ENCODE data around the gene KIF4A.

The KIF4A gene

GRCh38 chrX:70402721-70403120 lies 112.8 kb downstream of the KIF4A start:
- no peak for DNase-seq (ENCODE audit: low spot score)

DNA sequence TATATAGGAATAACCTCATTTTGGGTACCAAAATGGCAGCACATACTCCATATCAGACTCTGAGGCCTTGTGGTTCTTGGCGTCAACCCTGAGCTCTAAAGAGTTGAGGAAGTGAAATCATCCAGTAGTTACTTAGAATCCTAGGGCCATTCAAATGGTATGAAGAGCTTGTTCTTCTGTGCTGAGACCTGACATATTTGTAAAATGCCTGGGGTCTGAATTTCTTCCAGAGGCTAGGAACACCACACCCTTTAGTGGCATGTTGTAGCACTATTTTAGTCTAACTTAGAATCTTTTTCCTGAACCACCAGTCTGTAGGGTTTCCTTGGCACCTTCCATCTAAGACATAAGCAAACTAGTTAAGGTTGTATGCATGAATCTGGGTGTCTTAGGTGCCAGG lies 115.1 kb downstream of the KIF4A start:
- no peak for DNase-seq (ENCODE audit: low spot score)

DNA sequence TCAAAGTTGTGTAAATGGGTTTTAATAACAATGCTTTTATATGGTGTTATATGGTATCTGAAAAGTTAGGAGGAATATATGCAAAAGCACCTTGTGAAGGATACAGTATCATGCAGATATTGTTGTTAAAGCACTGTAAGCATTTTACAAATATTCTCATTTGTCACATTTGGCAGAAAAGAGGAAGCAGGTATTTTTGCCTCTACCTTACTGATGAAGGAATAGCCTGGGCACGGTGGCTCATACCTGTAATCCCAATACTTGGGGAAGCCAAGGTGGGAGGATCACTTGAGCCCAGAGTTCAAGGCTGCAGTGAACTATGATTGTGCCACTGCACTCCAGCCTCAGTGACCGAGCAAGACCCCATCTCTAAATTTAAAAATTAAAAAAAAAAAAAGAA lies 121.0 kb downstream of the KIF4A start:
- no peak for DNase-seq (ENCODE audit: low spot score)

DNA sequence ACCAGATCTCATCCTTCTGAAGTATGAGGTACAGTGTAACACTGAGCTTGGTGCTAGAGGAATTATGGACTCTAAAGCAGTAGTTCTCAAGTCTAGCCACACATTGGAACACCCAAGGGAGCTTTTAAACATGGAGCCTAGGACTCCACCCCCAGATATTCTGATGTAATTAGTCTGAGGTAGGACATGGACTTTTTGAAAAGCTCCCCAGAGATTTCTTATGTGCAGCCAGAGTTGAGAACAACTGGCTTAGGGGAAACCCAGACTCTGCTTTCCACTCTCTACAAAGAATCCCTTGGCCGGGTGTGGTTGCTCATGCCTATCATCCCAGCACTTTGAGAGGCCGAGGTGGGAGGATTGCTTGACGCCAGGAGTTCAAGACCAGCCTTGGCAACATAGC lies 121.6 kb downstream of the KIF4A start:
- no peak for DNase-seq (ENCODE audit: low spot score)

DNA sequence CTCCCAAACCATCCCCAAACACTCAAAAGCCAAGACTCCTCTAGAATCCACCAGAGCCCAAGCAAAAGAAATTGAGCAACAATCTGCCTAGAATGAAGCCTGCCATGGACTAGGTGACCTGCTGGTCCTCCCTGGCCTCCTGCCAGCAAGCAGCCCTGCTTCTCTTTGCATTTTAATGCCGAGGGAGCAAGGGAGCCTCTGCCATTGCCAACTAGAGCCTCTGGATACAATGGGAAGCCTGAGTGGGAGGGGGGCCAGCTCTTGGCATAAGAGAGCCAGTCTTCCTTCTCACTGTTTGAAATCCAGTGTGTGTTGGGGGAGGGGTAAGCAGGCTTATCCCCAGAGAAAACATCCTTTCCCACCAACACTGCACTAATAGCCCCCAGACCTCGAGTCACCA lies 131.7 kb downstream of the KIF4A start:
- peak; percentile 54 for DNase-seq (ENCODE audit: low spot score)

- no peak for DNase-seq (ENCODE audit: low spot score)
Measured at GRCh38 chrX:70422851-70423341, 133.0 kb downstream of the KIF4A start, which contains the start of gene GDPD2. TSS of gene GDPD2 (plus strand) at chrX:70423314. CDS start at chrX:70424985, 1,671 bp downstream.

DNA sequence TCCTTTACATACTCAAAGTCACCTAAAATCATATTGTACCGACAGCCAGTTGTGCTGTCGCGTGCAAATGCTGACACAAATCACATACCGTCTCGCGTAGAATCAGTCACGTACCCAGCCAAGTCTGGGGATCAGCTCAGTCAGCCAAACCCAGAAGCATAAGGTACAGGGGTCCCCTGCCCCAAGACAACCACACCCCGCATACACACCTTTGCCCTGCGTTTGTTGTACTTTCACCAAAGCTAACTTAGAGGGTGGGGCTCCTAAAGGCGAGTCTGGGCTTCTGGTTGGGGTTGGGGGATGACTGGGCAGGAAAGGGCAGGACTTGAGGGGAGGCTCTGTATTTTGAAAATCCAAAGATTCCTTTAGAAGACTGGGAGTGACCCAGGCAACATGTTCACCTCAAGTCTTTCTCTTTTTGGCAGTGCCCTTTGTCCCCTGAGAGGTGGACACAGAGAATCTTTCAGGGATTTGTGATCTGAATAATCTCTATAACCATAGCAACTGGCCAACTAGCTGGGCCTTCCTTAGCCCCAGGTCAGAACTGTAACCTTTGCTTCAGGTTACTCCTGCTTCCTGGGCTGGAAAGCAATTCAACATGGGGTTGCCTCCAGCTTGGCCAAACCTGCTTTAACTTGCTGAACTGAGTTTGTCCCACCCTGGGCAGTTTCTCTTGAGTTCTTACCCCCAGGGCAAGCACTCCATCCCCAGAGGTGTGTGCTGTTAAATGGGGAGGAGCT lies 134.2 kb downstream of the KIF4A start:
- no peak for DNase-seq (ENCODE audit: low spot score)

DNA sequence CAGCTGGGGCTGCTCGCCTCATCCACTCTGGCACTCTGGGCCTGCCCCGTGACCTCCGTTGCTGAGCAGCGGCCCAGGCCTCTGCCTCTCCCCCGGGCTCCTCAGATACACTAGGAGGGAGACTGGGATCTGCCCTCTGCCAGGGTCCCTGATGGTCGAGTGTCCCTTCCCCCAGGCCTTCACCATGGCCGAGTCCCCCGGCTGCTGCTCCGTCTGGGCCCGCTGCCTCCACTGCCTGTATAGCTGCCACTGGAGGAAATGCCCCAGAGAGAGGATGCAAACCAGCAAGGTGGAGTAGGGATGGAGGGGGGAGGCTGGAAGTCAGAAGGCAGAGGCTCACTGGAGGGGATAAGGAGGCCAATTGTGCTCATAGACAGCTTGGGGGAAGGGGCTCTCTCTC lies 134.9 kb downstream of the KIF4A start:
- no peak for DNase-seq (ENCODE audit: low spot score)

- DNase-seq (ENCODE audit: low spot score), result no peak
Measured at GRCh38 chrX:70426286-70427278, 136.7 kb downstream of the KIF4A start.

GRCh38 chrX:70427365-70427764 lies 137.5 kb downstream of the KIF4A start:
- DNase-seq (ENCODE audit: low spot score), result no peak

GRCh38 chrX:70429759-70430158 lies 139.9 kb downstream of the KIF4A start:
- DNase-seq (ENCODE audit: low spot score), result no peak

DNA sequence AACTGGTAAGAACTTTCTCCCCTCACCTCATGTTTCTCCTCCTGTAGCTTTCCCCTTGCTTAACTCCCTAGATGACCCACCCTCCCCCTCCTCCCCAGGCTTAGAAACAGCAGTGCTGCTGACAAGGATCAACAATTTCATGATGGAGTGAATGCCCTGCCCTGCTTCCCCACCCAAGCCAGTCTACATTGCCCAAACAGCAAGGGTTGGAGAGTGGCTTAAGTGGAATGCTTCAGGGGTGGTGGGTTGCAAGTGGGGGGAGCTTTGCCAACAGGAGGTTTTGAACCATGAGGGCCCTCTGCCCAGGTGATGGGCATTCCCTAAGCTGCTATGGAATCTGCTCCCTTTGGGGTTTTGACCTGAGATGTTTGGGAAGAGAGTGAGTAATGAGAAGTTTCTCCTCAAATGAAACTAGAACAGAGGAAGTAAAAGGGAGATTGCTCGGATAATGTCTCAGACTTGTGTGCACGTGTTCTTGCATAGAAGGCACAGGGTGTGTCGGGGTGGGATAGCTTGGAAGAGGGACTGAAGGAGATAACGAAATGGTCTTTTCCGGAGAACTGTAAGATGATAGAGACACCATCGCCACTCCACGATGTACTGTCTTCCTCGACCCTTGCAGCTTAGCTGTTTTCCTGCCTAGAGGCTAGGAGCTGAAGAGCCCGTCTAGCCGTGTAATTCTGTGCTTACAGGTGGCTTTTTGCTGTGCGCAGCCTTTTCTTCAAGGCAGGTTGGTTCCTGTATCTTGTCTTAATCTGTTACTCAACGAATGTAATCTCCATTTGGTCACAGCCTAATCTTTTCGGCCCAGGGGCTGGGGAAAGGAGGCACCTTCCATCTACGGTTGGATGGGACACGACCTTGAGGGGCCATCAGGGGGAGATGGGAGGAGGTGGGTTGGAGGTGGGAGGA lies 143.3 kb downstream of the KIF4A start:
- no peak for DNase-seq (ENCODE audit: low spot score)

- DNase-seq (ENCODE audit: low spot score), result no peak
Measured at GRCh38 chrX:70433848-70434351, 144.0 kb downstream of the KIF4A start.

DNA sequence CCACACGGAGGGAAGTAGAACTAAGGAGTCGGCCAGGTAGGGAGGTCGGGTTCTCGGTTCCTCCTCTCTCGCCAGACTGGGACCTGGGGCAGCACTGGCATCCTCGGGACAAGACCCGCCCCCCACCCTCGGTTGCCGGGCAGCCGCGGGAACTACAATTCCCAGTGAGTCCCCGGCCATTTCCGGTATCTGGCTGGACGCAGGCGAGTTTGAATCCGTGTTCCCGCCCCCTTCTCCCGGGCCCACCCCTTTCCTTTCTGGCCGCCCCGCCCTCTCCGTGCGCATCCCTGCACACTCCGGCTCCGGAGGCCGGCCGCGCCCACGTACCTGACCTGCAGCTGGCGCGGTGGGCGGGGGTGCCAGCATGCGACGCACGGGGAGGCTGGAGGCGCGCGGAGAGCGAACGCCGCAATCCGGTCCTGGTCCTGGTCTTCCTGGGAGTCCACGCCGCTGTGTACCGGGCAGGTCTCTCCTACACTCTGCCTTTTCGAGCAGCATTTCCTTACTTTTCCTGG lies 144.5 kb downstream of the KIF4A start:
- DNase-seq (ENCODE audit: low spot score), result peak; percentile 70

- no peak for DNase-seq (ENCODE audit: low spot score)
Measured at GRCh38 chrX:70434914-70435586, 145.1 kb downstream of the KIF4A start.

GRCh38 chrX:70436343-70436742 lies 146.4 kb downstream of the KIF4A start:
- DNase-seq (ENCODE audit: low spot score), result no peak

GRCh38 chrX:70437011-70437410 lies 147.1 kb downstream of the KIF4A start:
- no peak for DNase-seq (ENCODE audit: low spot score)

DNA sequence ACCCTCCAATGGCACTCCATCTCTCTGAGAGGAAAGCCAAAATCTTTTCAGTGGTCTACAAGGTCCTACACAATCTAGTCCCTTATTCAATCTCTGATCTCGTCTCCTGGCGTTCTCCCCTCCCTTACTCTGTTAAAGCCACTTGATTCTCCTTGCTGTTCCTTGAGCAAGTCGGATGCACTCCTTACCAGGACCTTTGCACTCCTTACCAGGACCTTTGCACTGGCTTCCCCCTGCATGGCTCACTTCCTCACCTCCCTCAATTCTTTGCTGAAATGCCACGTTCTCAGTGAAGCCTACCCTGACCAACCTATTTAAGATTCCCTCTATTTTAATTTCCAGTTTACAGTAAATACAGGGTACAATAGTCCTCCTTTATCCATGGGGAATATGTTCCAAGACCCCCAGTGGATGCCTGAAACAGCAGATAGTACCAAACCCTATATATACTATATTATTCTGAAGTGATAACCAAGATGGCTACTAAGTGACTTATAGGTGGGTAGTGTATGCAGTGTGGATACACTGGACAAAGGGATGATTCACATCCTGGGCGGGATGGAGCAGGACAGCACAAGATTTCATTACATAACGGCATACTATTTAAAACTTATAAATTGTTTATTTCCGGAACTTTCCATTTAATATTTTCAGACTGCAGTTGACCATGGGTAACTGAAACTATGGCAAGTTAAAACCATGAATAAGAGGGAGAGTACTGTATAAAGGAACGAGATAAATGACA lies 148.2 kb downstream of the KIF4A start:
- DNase-seq (ENCODE audit: low spot score), result no peak

GRCh38 chrX:70439016-70439415 lies 149.1 kb downstream of the KIF4A start:
- DNase-seq (ENCODE audit: low spot score), result no peak

- no peak for DNase-seq (ENCODE audit: low spot score)
Measured at GRCh38 chrX:70442224-70442623, 152.3 kb downstream of the KIF4A start.

Data from pons (tissue), 1 donor.